HepG2 (cell line): ENCODE data around the gene ABCC1. TPM values are rescaled to one million over a fixed set of nuclear protein-coding genes. Genes with fewer than 3 reads are reported as not detected.

Experiments
- ARHGAP35 ChIP-seq: sonication (generic); formaldehyde crosslinking; IDR thresholded peaks from 2 replicates; pipeline ENCODE4 v1.9.0; 2022; ENCODE audit warnings: mild to moderate bottlenecking, inconsistent platforms, moderate library complexity, missing genetic modification reagents, borderline replicate concordance
- CEBPG ChIP-seq: IDR thresholded peaks from 2 replicates; pipeline ENCODE4 v1.6.1; 2016
- HCFC1 ChIP-seq: fragments of 150-350 bp; IDR thresholded peaks from 2 replicates; pipeline ENCODE4 v1.6.1; 2014; ENCODE audit warnings: low read depth, low read length
- HNRNPK ChIP-seq: fragments of 200-400 bp; formaldehyde crosslinking; IDR thresholded peaks from 2 replicates; pipeline ENCODE4 v1.6.1; 2018; ENCODE audit warnings: low read length, low read depth, moderate library complexity, mild to moderate bottlenecking; ENCODE audit not compliant: poor library complexity, severe bottlenecking
- KDM3A ChIP-seq: IDR thresholded peaks from 2 replicates; pipeline ENCODE4 v1.6.1; 2018; ENCODE audit warnings: low read depth, missing compliant biosample characterization
- MLLT10 ChIP-seq: sonication (generic); formaldehyde crosslinking; IDR thresholded peaks from 2 replicates; pipeline ENCODE4 v1.4.0; 2020; ENCODE audit warnings: missing genetic modification reagents
- MNT ChIP-seq: fragments of 450-650 bp; IDR thresholded peaks from 2 replicates; pipeline ENCODE4 v1.6.1; 2016
- MTERF4 ChIP-seq: sonication (generic); formaldehyde crosslinking; IDR thresholded peaks from 2 replicates; pipeline ENCODE4 v1.8.0; 2023; ENCODE audit warnings: mild to moderate bottlenecking, missing genetic modification reagents
- TCF12 ChIP-seq, 2 experiments: fragments of 450-650 bp in 1 of 2; sonication (generic) in 1 of 2; formaldehyde crosslinking in 1 of 2; IDR thresholded peaks; 2 replicates each; pipeline versions ENCODE4 v1.6.1 to v1.8.0; 2017 to 2022; ENCODE audit warnings: antibody characterized with exemption in 1 of 2, mild to moderate bottlenecking in 1 of 2, missing genetic modification reagents in 1 of 2, moderate library complexity in 1 of 2
- TMF1 ChIP-seq: sonication (generic); formaldehyde crosslinking; IDR thresholded peaks from 2 replicates; pipeline ENCODE4 v1.8.1; 2022; ENCODE audit warnings: low read depth, missing genetic modification reagents
- TRIM24 ChIP-seq: sonication (generic); formaldehyde crosslinking; IDR thresholded peaks from 2 replicates; pipeline ENCODE4 v1.8.0; 2022; ENCODE audit warnings: mild to moderate bottlenecking, missing genetic modification reagents
- ZBTB7A ChIP-seq: sonication (generic); formaldehyde crosslinking; IDR thresholded peaks from 2 replicates; pipeline ENCODE4 v1.8.0; 2022; ENCODE audit warnings: mild to moderate bottlenecking, missing genetic modification reagents
- ZKSCAN8 ChIP-seq: IDR thresholded peaks from 2 replicates; pipeline ENCODE4 v1.6.1; 2016; ENCODE audit warnings: borderline replicate concordance, missing genetic modification reagents, missing compliant biosample characterization
- ZNF12 ChIP-seq: sonication (generic); formaldehyde crosslinking; IDR thresholded peaks from 2 replicates; pipeline ENCODE4 v1.5.0; 2020; ENCODE audit warnings: missing genetic modification reagents
- ZNF138 ChIP-seq: sonication (generic); formaldehyde crosslinking; IDR thresholded peaks from 2 replicates; pipeline ENCODE4 v1.5.0; 2020; ENCODE audit warnings: mild to moderate bottlenecking, low read depth, missing genetic modification reagents
- ZNF260 ChIP-seq: sonication (generic); formaldehyde crosslinking; IDR thresholded peaks from 2 replicates; pipeline ENCODE4 v1.4.0; 2020; ENCODE audit warnings: missing genetic modification reagents, low read depth, mild to moderate bottlenecking, borderline replicate concordance
- ZNF501 ChIP-seq: sonication (generic); formaldehyde crosslinking; IDR thresholded peaks from 2 replicates; pipeline ENCODE4 v1.5.1; 2020; ENCODE audit warnings: mild to moderate bottlenecking, moderate library complexity, missing genetic modification reagents
- ZNF598 ChIP-seq: sonication (generic); formaldehyde crosslinking; IDR thresholded peaks from 2 replicates; pipeline ENCODE4 v1.5.1; 2020; ENCODE audit warnings: mild to moderate bottlenecking, missing genetic modification reagents, borderline replicate concordance
- ZNF781 ChIP-seq: sonication (generic); formaldehyde crosslinking; IDR thresholded peaks from 2 replicates; pipeline ENCODE4 v1.5.1; 2020; ENCODE audit warnings: borderline replicate concordance, mild to moderate bottlenecking, missing genetic modification reagents; ENCODE audit errors: not compliant biosample characterization
- polyA plus RNA-seq, 8 experiments: library from polyadenylated mRNA; depleted of rRNA in 3 of 8; stranded (reverse) in 7 of 8; unstranded in 1 of 8; fragments of >200 nt; fragmentation: Illumina TruSeq in 4 of 8; extraction: Trizol in 4 of 8; gene quantifications; 2 replicates each; pipeline versions ENCODE4 v1.2.1 to v1.2.3, GENCODE V29; 2011 to 2016; ENCODE audit warnings: low read depth in 4 of 8, missing spikeins in 1 of 8, mixed read lengths in 1 of 8; ENCODE audit not compliant: insufficient read depth in 1 of 8
- total RNA-seq, 5 experiments: library from RNA; depleted of rRNA; stranded (reverse); fragments of >200 nt; fragmentation: Illumina TruSeq; extraction: Trizol; gene quantifications; 2 replicates each; pipeline ENCODE4 v1.2.3, GENCODE V29; 2016; ENCODE audit warnings: low read depth in 1 of 5
- TF ChIP-seq, protein P1 (sequence below): sonication (generic); formaldehyde crosslinking; IDR thresholded peaks from 2 replicates; pipeline ENCODE4 v1.4.0; 2020; ENCODE audit warnings: missing genetic modification reagents, borderline replicate concordance
- TF ChIP-seq, protein P2 (sequence below), 2 experiments: sonication (generic) in 1 of 2; formaldehyde crosslinking in 1 of 2; IDR thresholded peaks; 2 replicates each; pipeline versions ENCODE4 v1.4.0 to v1.6.1; 2018 to 2020; ENCODE audit warnings: missing genetic modification reagents in 2 of 2, borderline replicate concordance in 1 of 2, low read depth in 1 of 2, mild to moderate bottlenecking in 1 of 2, missing biosample characterization in 1 of 2

The ABCC1 gene
- total and polyA plus RNA-seq, 2 of the 13 experiments (the other 11 are each of a cell fraction or from before 2014, with no cell fraction given), result 13.0 to 30.6 TPM

DNA sequence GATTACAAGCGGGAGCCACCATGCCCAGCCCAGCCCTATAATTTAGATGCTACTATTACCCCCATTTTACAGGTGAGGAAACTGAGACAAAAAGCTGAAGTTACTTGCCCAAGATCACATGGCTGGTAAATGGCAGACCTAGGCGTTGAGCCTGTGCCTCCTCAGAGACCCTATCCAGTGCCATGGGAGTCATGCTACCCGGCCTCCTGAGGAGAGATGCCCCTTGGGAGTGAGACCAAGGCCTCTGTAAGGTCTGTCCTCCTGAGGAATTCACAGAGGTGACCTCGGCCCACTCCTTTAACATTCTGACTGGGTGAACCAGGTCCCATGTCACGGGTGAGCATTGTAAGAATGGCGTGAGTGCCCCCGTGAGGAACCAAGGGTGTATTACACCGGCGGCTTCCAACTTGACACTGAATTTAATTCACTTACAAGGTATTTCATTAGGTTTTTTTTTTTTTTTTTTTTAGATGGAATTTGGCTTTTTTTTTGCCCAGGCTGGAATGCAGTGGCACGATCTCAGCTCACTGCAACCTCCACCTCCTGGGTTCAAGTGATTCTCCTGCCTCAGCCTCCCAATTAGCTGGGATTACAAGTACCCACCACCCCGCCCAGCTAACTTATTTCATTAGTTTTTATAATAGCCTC lies 178.2 kb downstream of the ABCC1 start (continued):
- peak; percentile 39 for TF ChIP-seq ZNF781 (CRISPR knock-in tag)
- no peak for TF ChIP-seq HNRNPK
- TF ChIP-seq, protein P1, sequence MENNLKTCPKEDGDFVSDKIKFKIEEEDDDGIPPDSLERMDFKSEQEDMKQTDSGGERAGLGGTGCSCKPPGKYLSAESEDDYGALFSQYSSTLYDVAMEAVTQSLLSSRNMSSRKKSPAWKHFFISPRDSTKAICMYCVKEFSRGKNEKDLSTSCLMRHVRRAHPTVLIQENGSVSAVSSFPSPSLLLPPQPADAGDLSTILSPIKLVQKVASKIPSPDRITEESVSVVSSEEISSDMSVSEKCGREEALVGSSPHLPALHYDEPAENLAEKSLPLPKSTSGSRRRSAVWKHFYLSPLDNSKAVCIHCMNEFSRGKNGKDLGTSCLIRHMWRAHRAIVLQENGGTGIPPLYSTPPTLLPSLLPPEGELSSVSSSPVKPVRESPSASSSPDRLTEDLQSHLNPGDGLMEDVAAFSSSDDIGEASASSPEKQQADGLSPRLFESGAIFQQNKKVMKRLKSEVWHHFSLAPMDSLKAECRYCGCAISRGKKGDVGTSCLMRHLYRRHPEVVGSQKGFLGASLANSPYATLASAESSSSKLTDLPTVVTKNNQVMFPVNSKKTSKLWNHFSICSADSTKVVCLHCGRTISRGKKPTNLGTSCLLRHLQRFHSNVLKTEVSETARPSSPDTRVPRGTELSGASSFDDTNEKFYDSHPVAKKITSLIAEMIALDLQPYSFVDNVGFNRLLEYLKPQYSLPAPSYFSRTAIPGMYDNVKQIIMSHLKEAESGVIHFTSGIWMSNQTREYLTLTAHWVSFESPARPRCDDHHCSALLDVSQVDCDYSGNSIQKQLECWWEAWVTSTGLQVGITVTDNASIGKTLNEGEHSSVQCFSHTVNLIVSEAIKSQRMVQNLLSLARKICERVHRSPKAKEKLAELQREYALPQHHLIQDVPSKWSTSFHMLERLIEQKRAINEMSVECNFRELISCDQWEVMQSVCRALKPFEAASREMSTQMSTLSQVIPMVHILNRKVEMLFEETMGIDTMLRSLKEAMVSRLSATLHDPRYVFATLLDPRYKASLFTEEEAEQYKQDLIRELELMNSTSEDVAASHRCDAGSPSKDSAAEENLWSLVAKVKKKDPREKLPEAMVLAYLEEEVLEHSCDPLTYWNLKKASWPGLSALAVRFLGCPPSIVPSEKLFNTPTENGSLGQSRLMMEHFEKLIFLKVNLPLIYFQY (CRISPR knock-in tag), result 0 out of 2 replicates have a peak, but pooled peaks have one; percentile 18
- TF ChIP-seq ZNF501 (CRISPR knock-in tag), result peak; percentile 40; the same call in 1 of the 2 replicates
- TF ChIP-seq ZNF12, result no peak
- no peak for TF ChIP-seq ARHGAP35 (CRISPR knock-in tag)
- TF ChIP-seq TMF1 (CRISPR knock-in tag), result no peak
- peak; percentile 52; the same call in 1 of the 2 replicates for TF ChIP-seq ZNF598 (CRISPR knock-in tag)
- TF ChIP-seq HCFC1, result no peak
- TF ChIP-seq, protein P2, sequence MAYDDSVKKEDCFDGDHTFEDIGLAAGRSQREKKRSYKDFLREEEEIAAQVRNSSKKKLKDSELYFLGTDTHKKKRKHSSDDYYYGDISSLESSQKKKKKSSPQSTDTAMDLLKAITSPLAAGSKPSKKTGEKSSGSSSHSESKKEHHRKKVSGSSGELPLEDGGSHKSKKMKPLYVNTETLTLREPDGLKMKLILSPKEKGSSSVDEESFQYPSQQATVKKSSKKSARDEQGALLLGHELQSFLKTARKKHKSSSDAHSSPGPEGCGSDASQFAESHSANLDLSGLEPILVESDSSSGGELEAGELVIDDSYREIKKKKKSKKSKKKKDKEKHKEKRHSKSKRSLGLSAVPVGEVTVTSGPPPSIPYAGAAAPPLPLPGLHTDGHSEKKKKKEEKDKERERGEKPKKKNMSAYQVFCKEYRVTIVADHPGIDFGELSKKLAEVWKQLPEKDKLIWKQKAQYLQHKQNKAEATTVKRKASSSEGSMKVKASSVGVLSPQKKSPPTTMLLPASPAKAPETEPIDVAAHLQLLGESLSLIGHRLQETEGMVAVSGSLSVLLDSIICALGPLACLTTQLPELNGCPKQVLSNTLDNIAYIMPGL (CRISPR knock-in tag; IDR thresholded peaks at IDR 0.05; ENCODE audit: borderline replicate concordance in 1 of 2, low read depth in 1 of 2), result peak in 1 of 2 experiments; percentile 50; a peak in 1 of 4 replicates
- no peak for TF ChIP-seq ZNF138
- TF ChIP-seq KDM3A (CRISPR knock-in tag), result no peak
- no peak for TF ChIP-seq TCF12 (IDR thresholded peaks at IDR 0.05)
- TF ChIP-seq TCF12 (CRISPR knock-in tag; IDR thresholded peaks at IDR 0.05), result no peak
- no peak for TF ChIP-seq MLLT10 (CRISPR knock-in tag)
- no peak for TF ChIP-seq ZNF260 (CRISPR knock-in tag)
- no peak for TF ChIP-seq CEBPG (CRISPR knock-in tag)
- TF ChIP-seq MNT, result no peak
- 0 out of 2 replicates have a peak, but pooled peaks have one; percentile 59 for TF ChIP-seq MTERF4 (CRISPR knock-in tag)
- no peak for TF ChIP-seq TRIM24 (CRISPR knock-in tag)
- TF ChIP-seq ZKSCAN8 (CRISPR knock-in tag), result 0 out of 2 replicates have a peak, but pooled peaks have one; percentile 24
- TF ChIP-seq ZBTB7A (CRISPR knock-in tag), result no peak
